Adrenal gland (tissue), 12 donors: ENCODE measurements around the gene EXOC4. TPM values are rescaled to one million over a fixed set of nuclear protein-coding genes. Genes with fewer than 3 reads are reported as not detected.

Experiments used
- DNase-seq, 7 donors: peaks; one replicate each; pipeline ENCODE4 v3.0.0-alpha.2; 2019 to 2020
- H3K27ac ChIP-seq, 5 donors: fragments of 200-600 bp; sonication (generic) in 4 of 5; 1 replicate in 3 of 5; 2 replicates in 2 of 5; pipeline versions ENCODE4 v1.5.1 to v1.8.0; 2016 to 2020; ENCODE audit warnings: mild to moderate bottlenecking in 1 of 5
- H3K27me3 ChIP-seq: fragments of 200-600 bp; 2 replicates; pipeline ENCODE4 v1.8.0; 2021
- H3K36me3 ChIP-seq, 2 donors: fragments of 200-600 bp; replicated peaks in 1 of 2; 1 replicate in 1 of 2; 2 replicates in 1 of 2; pipeline versions ENCODE4 v1.5.1 to v1.8.0; 2018 to 2022
- H3K4me1 ChIP-seq, 2 donors: fragments of 200-600 bp; replicated peaks in 1 of 2; 1 replicate in 1 of 2; 2 replicates in 1 of 2; pipeline versions ENCODE4 v1.5.1 to v1.8.0; 2018 to 2021
- H3K4me3 ChIP-seq, 4 donors: fragments of 200-600 bp; sonication (generic) in 3 of 4; one replicate each; pipeline ENCODE4 v1.5.1; 2016 to 2018
- H3K9me3 ChIP-seq, 3 donors: fragments of 200-600 bp; sonication (generic) in 1 of 3; replicated peaks in 1 of 3; 1 replicate in 2 of 3; 2 replicates in 1 of 3; pipeline versions ENCODE4 v1.5.1 to v1.8.0; 2016 to 2021
- POLR2A ChIP-seq, 2 donors: fragments of 450-650 bp; IDR thresholded peaks; one replicate each; pipeline ENCODE4 v1.6.1; 2017; ENCODE audit warnings: antibody characterized with exemption in 2 of 2, mild to moderate bottlenecking in 2 of 2, moderate library complexity in 1 of 2
- WGBS, 4 donors: extraction: QIAGEN DNeasy Blood & Tissue Kit in 2 of 4; methylation state at CpG; one replicate each; pipeline versions ENCODE4 v1.1.5 to v1.1.7; 2013 to 2017; 5-methylcytosine and 5-hydroxymethylcytosine counted together
- intact Hi-C, 2 donors: fragments of 100-400 bp; cut with DNase I; formaldehyde crosslinking; loops; one replicate each; pipeline versions ENCODE4 v1.14.1 to v1.15.0; 2022 to 2023
- polyA plus RNA-seq, 3 donors: library from polyadenylated mRNA; stranded (reverse); fragments of 200-250 nt in 2 of 3; fragments of 350-450 nt in 1 of 3; fragmentation: Illumina TruSeq in 1 of 3; extraction: RNeasy Lipid Tissue Mini Kit (QIAGEN cat#74804) in 1 of 3; gene quantifications; one replicate each; pipeline ENCODE4 v1.2.3, GENCODE V29; 2013 to 2014
- total RNA-seq, 9 donors: library from RNA; depleted of rRNA in 4 of 9; stranded (reverse); fragments of >200 nt in 4 of 9; fragments of 120-200 nt in 1 of 9; fragmentation: NEBNext Ultra II Directional in 1 of 9; extraction: Animal tissue kit (Norgen Biotek cat#: 25700) in 1 of 9; gene quantifications; one replicate each; pipeline versions ENCODE4 v1.1.0 to v1.2.4, GENCODE V29; 2013 to 2023
- TF ChIP-seq, protein P1 (sequence below), 6 experiments: fragments of 450-650 bp in 4 of 6; fragments of 200-600 bp in 2 of 6; sonication (generic) in 1 of 6; IDR thresholded peaks; 1 replicate in 5 of 6; 2 replicates in 1 of 6; pipeline versions ENCODE4 v1.5.1 to v1.8.0; 2016 to 2021; ENCODE audit warnings: antibody characterized with exemption in 6 of 6, mild to moderate bottlenecking in 2 of 6, moderate library complexity in 1 of 6
- donor health status: healthy with polysubstance abuse.
- donor health status: Bipolar disorder and iron deficiency.
- donor health status: DM: yes; HTN: yes; CAD: no.
- donor health status: DM: no; HTN: no; CAD: no.
- donor health status: DM: no; HTN: no; CAD: no.
- donor health status: DM: yes; HTN: yes; CAD: no.

The EXOC4 gene
- total and polyA plus RNA-seq, 12 donors, result 12.5 to 93.8 (median 67.4) TPM

DNA sequence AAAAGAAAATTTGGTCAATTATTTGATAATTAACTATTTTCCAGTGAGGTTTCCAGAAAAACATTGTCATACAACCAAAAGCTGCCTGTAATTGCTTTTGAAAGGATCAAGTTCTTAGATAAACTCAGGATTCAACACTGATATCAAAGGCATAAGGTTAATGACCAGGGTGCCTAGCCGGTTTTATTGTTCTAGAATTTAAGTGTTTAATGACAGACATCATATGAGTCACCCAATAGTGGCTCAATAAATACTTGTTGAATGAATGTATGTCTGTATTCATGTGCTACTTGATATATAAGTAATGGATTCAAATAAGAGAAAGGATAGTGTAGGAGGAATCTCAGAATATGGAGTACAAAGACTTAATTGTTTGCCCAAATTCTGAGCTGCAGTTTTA lies 678.2 kb downstream of the EXOC4 start:
- DNase-seq, result no peak
- Histone ChIP-seq H3K27ac (no peak overlapping the region), H3K27me3 (no peaks in the 10 kb centered on the region), H3K36me3 (no peaks in the 10 kb centered on the region), H3K9me3 (no peaks in the 10 kb centered on the region), H3K4me3 (no peak overlapping the region), H3K4me1 (peaks cover 0 to 8% of the 10 kb centered on the region in 2 donors)
- WGBS, 4 donors, result 61 to 77% (median 73%) methylated on average over 1 of the region's 1 CpG
- intact Hi-C loops, result no loop called here
- TF ChIP-seq POLR2A (IDR thresholded peaks at IDR 0.05), result no peak
- TF ChIP-seq, protein P1, sequence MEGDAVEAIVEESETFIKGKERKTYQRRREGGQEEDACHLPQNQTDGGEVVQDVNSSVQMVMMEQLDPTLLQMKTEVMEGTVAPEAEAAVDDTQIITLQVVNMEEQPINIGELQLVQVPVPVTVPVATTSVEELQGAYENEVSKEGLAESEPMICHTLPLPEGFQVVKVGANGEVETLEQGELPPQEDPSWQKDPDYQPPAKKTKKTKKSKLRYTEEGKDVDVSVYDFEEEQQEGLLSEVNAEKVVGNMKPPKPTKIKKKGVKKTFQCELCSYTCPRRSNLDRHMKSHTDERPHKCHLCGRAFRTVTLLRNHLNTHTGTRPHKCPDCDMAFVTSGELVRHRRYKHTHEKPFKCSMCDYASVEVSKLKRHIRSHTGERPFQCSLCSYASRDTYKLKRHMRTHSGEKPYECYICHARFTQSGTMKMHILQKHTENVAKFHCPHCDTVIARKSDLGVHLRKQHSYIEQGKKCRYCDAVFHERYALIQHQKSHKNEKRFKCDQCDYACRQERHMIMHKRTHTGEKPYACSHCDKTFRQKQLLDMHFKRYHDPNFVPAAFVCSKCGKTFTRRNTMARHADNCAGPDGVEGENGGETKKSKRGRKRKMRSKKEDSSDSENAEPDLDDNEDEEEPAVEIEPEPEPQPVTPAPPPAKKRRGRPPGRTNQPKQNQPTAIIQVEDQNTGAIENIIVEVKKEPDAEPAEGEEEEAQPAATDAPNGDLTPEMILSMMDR (IDR thresholded peaks at IDR 0.05), result no peak

DNA sequence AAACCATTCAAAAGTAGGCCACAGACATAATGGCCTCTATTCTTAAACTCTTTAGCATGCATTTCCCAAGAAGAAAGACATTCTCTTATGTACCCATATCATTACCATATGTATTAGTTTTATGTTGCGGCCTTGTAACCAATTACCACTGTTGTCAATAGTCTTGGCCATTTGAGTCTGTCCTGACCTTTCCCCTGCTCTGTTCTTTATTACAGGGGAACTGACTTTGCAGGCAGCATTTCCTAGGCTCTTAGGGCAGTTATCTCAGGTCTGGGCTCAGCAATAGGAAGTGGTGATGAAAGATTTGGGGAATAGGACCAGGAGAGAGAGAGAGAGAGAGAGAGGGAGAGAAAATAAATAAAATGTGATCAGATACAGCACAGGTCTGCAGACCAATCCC lies 679.7 kb downstream of the EXOC4 start:
- 11 to 99% (median 71%) methylated on average over 1 of the region's 1 CpG for WGBS, 4 donors
- no peak overlapping the region for H3K4me3 ChIP-seq
- H3K9me3 ChIP-seq, result no peaks in the 10 kb centered on the region
- no peaks in the 10 kb centered on the region for H3K36me3 ChIP-seq
- intact Hi-C loops, result no loop called here
- H3K27ac ChIP-seq, result no peak overlapping the region
- DNase-seq, result no peak
- H3K4me1 ChIP-seq, result peaks cover 0 to 8% of the 10 kb centered on the region in 2 donors
- no peak for TF ChIP-seq POLR2A (IDR thresholded peaks at IDR 0.05)
- TF ChIP-seq, protein P1 (IDR thresholded peaks at IDR 0.05), result no peak
- H3K27me3 ChIP-seq, result no peaks in the 10 kb centered on the region

DNA sequence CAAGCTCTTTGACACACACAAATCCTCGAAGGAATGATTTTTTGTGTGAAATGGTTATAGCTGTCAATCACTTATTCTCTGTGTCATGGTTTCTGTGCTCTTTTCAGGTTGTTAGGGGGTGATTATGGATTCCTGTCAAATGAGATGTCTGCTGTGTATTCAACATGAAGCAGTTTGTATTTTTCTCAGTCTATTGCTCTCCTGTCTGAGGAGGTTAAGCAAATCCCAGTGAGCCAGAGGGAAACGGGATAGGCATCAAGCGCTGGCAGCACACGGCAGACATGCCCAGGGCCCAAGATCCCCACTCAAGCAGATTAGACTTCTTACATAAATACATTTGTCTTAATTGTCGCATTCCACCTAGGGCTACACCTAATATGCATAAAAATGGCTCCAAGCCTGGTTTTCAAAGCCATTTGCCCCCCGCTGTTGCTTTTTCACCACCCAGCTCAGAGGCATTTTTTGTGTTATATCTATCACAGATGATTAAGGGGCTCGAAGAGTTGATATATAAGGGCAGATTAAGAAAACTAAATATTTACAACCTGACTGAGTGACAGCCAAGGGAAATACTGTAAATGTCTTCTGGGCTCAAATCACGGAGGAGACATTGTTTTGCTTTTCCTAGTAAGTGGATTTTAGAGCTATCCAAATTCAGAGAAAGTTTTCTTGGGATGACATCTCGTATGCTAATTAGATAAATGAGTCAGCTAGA lies 681.5 kb downstream of the EXOC4 start:
- Histone ChIP-seq H3K9me3 (no peaks in the 10 kb centered on the region), H3K27ac (no peak overlapping the region), H3K27me3 (no peaks in the 10 kb centered on the region), H3K4me1 (peaks cover 0 to 8% of the 10 kb centered on the region in 2 donors), H3K36me3 (no peaks in the 10 kb centered on the region), H3K4me3 (no peak overlapping the region)
- intact Hi-C loops, result no loop called here
- no peak for TF ChIP-seq POLR2A (IDR thresholded peaks at IDR 0.05)
- TF ChIP-seq, protein P1 (IDR thresholded peaks at IDR 0.05), result no peak
- WGBS, 4 donors, result 85 to 87% (median 85%) methylated on average over 9 of the region's 9 CpGs
- no peak for DNase-seq

DNA sequence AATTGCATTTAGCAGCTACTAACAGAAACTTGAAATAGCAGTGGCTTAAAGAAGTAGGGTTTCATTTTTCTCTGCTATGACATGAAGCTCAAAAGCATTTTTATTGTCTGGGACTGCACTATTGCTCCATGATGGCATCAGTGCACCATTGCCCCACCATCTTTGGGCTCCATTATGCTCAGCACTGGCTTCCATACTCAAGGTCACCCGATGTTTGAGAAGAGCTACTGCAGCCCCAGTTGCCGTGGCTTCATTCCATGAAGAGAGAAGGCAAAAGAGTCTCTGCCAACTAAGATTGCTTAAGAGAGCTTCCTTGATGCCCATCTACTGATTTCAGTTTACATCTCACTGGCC lies 682.1 kb downstream of the EXOC4 start:
- WGBS, 4 donors, result 69 to 85% (median 71%) methylated on average over 2 of the region's 2 CpGs
- Histone ChIP-seq H3K9me3 (no peaks in the 10 kb centered on the region), H3K4me1 (peaks cover 0 to 8% of the 10 kb centered on the region in 2 donors), H3K36me3 (no peaks in the 10 kb centered on the region), H3K4me3 (no peak overlapping the region), H3K27ac (no peak overlapping the region), H3K27me3 (no peaks in the 10 kb centered on the region)
- DNase-seq, result peak in 1 of 7 donors; percentile 10
- intact Hi-C loops, result no loop called here
- TF ChIP-seq, protein P1 (IDR thresholded peaks at IDR 0.05), result no peak
- no peak for TF ChIP-seq POLR2A (IDR thresholded peaks at IDR 0.05)
